ENCODE data around the gene SUSD2.

SUSD2 gene

GRCh38 chr22:24161485-24161884, 19.8 kb upstream of the SUSD2 start:
- no peak for TF ChIP-seq BACH2 (CRISPR knock-in tag; IDR thresholded peaks at IDR 0.05; ENCODE audit: borderline replicate concordance)
- no peak for TF ChIP-seq TSHZ2 (CRISPR knock-in tag; IDR thresholded peaks at IDR 0.05)
- no peak for TF ChIP-seq ZNF565 (CRISPR knock-in tag; conservative IDR thresholded peaks at IDR 0.05; ENCODE audit: low read depth)
- TF ChIP-seq CSRNP3 (CRISPR knock-in tag; IDR thresholded peaks at IDR 0.05) = no peak
- no peak for TF ChIP-seq OSR1 (CRISPR knock-in tag; IDR thresholded peaks at IDR 0.05)
- TF ChIP-seq POU6F1 (CRISPR knock-in tag; IDR thresholded peaks at IDR 0.05; ENCODE audit: borderline replicate concordance, low read depth) = no peak
- TF ChIP-seq ESRRG (CRISPR knock-in tag; IDR thresholded peaks at IDR 0.05) = no peak
- no peak for ATAC-seq

- no peak for TF ChIP-seq ZNF70 (CRISPR knock-in tag; IDR thresholded peaks at IDR 0.05)
- TF ChIP-seq CSRNP3 (CRISPR knock-in tag; IDR thresholded peaks at IDR 0.05) = no peak
- no peak for TF ChIP-seq CREB5 (CRISPR knock-in tag; IDR thresholded peaks at IDR 0.05; ENCODE audit: low read depth)
- TF ChIP-seq ZNF8 (CRISPR knock-in tag; IDR thresholded peaks at IDR 0.05) = no peak
- no peak for TF ChIP-seq TCF4 (CRISPR knock-in tag; IDR thresholded peaks at IDR 0.05; ENCODE audit: borderline replicate concordance)
- ATAC-seq = no peak
These were observed 19.4 kb upstream of the SUSD2 start for GRCh38 chr22:24161909-24162308.

- TF ChIP-seq POU6F1 (CRISPR knock-in tag; IDR thresholded peaks at IDR 0.05; ENCODE audit: borderline replicate concordance, low read depth) (no peak), ZFP30 (CRISPR knock-in tag; IDR thresholded peaks at IDR 0.05) (no peak), ZC3H10 (CRISPR knock-in tag; IDR thresholded peaks at IDR 0.05) (no peak), CSRNP3 (CRISPR knock-in tag; IDR thresholded peaks at IDR 0.05) (no peak), ESRRG (CRISPR knock-in tag; IDR thresholded peaks at IDR 0.05) (no peak), TSHZ2 (CRISPR knock-in tag; IDR thresholded peaks at IDR 0.05) (no peak), ZNF70 (CRISPR knock-in tag; IDR thresholded peaks at IDR 0.05) (no peak), TOX (CRISPR knock-in tag; IDR thresholded peaks at IDR 0.05; ENCODE audit: borderline replicate concordance) (no peak), RARB (CRISPR knock-in tag; IDR thresholded peaks at IDR 0.05) (no peak), SNAI2 (CRISPR knock-in tag; IDR thresholded peaks at IDR 0.05) (no peak), ZNF565 (CRISPR knock-in tag; conservative IDR thresholded peaks at IDR 0.05; ENCODE audit: low read depth) (no peak)
- ATAC-seq = no peak
These were observed 18.9 kb upstream of the SUSD2 start for GRCh38 chr22:24162436-24162835.

Data from SK-N-SH treated with all-trans-retinoic acid at 6 μM for 48 hours (cell line).